Dedifferentiated amniotic fluid mesenchymal stem cell (primary cell): ENCODE results near the gene PDXDC1.
"Not testable (repeated sequence)": the region's sequence is repeated elsewhere in the genome, so short reads cannot be mapped to it uniquely, and the experiment has no call there.

Experiments
- DNase-seq: peaks from one replicate; pipeline ENCODE4 v3.0.0-alpha.2; 2016; ENCODE audit errors: extremely low spot score

The PDXDC1 gene

GRCh38 chr16:15071916-15072769, 97.3 kb downstream of the PDXDC1 start:
- not testable (repeated sequence) for DNase-seq

GRCh38 chr16:15073101-15073500, 98.3 kb downstream of the PDXDC1 start:
- no peak for DNase-seq

- DNase-seq = not testable (repeated sequence)
These were observed 101.3 kb downstream of the PDXDC1 start for GRCh38 chr16:15076161-15076560.

GRCh38 chr16:15080883-15081282, 106.1 kb downstream of the PDXDC1 start:
- not testable (repeated sequence) for DNase-seq

- not testable (repeated sequence) for DNase-seq
These were observed 108.0 kb downstream of the PDXDC1 start for GRCh38 chr16:15082788-15083187.

GRCh38 chr16:15090663-15091269, 115.9 kb downstream of the PDXDC1 start:
- not testable (repeated sequence) for DNase-seq

GRCh38 chr16:15093571-15093954, 118.7 kb downstream of the PDXDC1 start:
- DNase-seq = not testable (repeated sequence)

GRCh38 chr16:15093955-15094827, 119.4 kb downstream of the PDXDC1 start, which contains the start of gene RRN3:
TSS of gene RRN3 (minus strand) at chr16:15094272. CDS start at chr16:15094233, 39 bp downstream.
- DNase-seq = peak; percentile 90

- DNase-seq = not testable (repeated sequence)
These were observed 121.8 kb downstream of the PDXDC1 start for GRCh38 chr16:15096583-15096972.

GRCh38 chr16:15099366-15099909, 124.6 kb downstream of the PDXDC1 start:
- DNase-seq = not testable (repeated sequence)

- DNase-seq = not testable (repeated sequence)
These were observed 125.7 kb downstream of the PDXDC1 start for GRCh38 chr16:15100372-15100987.

- DNase-seq = not testable (repeated sequence)
These were observed 153.0 kb downstream of the PDXDC1 start for GRCh38 chr16:15127641-15128425.

GRCh38 chr16:15130256-15130932, 155.6 kb downstream of the PDXDC1 start:
- not testable (repeated sequence) for DNase-seq

- not testable (repeated sequence) for DNase-seq
These were observed 156.3 kb downstream of the PDXDC1 start for GRCh38 chr16:15130943-15131700.

- DNase-seq = not testable (repeated sequence)
These were observed 158.0 kb downstream of the PDXDC1 start for GRCh38 chr16:15132719-15133428.

GRCh38 chr16:15133554-15133953, 158.7 kb downstream of the PDXDC1 start:
- DNase-seq = not testable (repeated sequence)

- not testable (repeated sequence) for DNase-seq
These were observed 160.1 kb downstream of the PDXDC1 start for GRCh38 chr16:15134752-15135482.
